SK-N-MC (cell line): Measurements from ENCODE around the gene YPEL3.

Experiments
- EZH2 ChIP-seq: fragments of 200-600 bp; sonication (generic); IDR thresholded peaks from one replicate; pipeline ENCODE4 v1.6.1; 2017; ENCODE audit warnings: antibody characterized with exemption
- FOXP2 ChIP-seq: optimal IDR thresholded peaks from 2 replicates; pipeline ENCODE3; 2011; ENCODE audit warnings: mild to moderate bottlenecking, moderate library complexity; ENCODE audit not compliant: insufficient read depth; ENCODE audit errors: extremely low read length, control extremely low read depth
- POLR2AphosphoS5 ChIP-seq: IDR thresholded peaks from 2 replicates; pipeline ENCODE4 v1.6.1; 2012; ENCODE audit warnings: mild to moderate bottlenecking, low read depth, low read length, borderline replicate concordance

GRCh38 chr16:30115238-30115637 lies 19.2 kb upstream of the YPEL3 start:
- TF ChIP-seq FOXP2: no peak
- TF ChIP-seq POLR2AphosphoS5: no peak
- TF ChIP-seq EZH2: no peak
